MG63 (cell line): Measurements from ENCODE around the gene LCN2. TPM values are rescaled to one million over a fixed set of nuclear protein-coding genes. Genes with fewer than 3 reads are reported as not detected.
A peak's percentile ranks its signal among the peaks of the same experiment; 100 is the strongest.
"Not testable (repeated sequence)": the region's sequence is repeated elsewhere in the genome, so short reads cannot be mapped to it uniquely, and the experiment has no call there.

Experiments used
- DNase-seq: peaks from one replicate; pipeline ENCODE4 v3.0.0-alpha.2; 2020
- H3K27me3 ChIP-seq: fragments of 250-450 bp; sonication (Bioruptor Pico); 2 replicates; pipeline ENCODE4 v1.5.1; 2020; ENCODE audit warnings: mild to moderate bottlenecking, moderate library complexity
- H3K36me3 ChIP-seq: fragments of 250-450 bp; sonication (Bioruptor Pico); 2 replicates; pipeline ENCODE4 v1.5.1; 2020; ENCODE audit warnings: mild to moderate bottlenecking, moderate library complexity
- H3K4me3 ChIP-seq: fragments of 250-450 bp; sonication (Bioruptor Pico); 2 replicates; pipeline ENCODE4 v1.5.1; 2020; ENCODE audit warnings: mild to moderate bottlenecking, moderate library complexity
- H3K9me3 ChIP-seq: fragments of 250-450 bp; sonication (Bioruptor Pico); 2 replicates; pipeline ENCODE4 v1.5.1; 2020; ENCODE audit warnings: mild to moderate bottlenecking, moderate library complexity
- total RNA-seq: library from RNA; depleted of rRNA; stranded (reverse); fragments of >200 nt; shearing (Covaris generic); gene quantifications from 2 replicates; pipeline ENCODE4 v1.2.3, GENCODE V29; 2014; ENCODE audit warnings: low replicate concordance

Gene LCN2
- total RNA-seq, 1 experiment from 2014 or later = not detected

DNA sequence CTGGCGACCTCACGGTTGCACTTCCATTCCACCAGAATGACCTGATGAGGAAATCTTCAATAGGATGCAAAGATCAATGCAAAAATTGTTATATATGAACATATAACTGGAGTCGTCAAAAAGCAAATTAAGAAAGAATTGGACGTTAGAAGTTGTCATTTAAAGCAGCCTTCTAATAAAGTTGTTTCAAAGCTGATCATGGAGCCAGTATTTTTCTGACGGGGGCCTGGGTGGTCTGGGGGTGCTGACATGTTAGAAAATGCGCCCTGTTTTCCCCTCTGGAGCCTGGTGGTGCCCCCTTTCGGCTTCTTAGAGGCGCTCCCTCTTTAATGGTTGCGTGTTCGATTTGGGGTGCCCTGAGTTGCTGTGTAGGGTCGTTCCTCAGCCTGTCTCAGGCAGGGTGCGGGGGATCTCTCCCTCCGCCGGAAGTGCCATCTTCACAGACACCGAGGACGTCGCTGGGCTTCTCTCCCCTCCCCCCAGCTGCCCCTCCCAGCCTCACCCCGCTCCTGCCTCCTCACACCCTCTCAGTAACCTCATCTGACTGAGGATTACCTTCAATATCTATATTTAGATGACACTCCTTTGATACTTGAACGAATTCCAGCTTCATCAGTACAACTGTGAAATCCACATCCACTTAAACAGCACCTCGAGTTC lies 40.1 kb upstream of the LCN2 start:
- no peak for DNase-seq
- no peaks in the 10 kb centered on the region for H3K27me3 ChIP-seq
- H3K9me3 ChIP-seq = no peaks in the 10 kb centered on the region

DNA sequence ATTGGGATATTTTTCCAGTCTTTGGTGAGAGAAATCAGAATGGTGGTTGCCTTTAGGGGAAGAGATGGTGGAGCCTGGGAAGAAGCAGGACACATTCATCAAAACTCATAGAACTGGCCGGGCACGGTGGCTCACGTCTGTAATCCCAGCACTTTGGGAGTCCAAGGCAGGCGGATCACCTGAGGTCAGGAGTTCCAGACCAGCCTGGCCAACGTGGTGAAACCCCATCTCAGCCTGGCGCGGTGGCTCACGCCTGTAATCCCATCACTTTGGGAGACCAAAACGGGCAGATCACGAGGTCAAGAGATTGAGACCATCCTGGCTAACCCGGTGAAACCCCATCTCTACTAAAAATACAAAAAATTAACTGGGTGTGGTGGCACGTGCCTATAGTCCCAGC lies 37.5 kb upstream of the LCN2 start:
- H3K36me3 ChIP-seq, H3K9me3 ChIP-seq, H3K4me3 ChIP-seq, H3K27me3 ChIP-seq, DNase-seq: not testable (repeated sequence)

More for the DNA sequence above, 40.1 kb upstream of the LCN2 start:
- peaks cover 17% of the 10 kb centered on the region for H3K36me3 ChIP-seq
- H3K4me3 ChIP-seq = no peak overlapping the region

GRCh38 chr9:128113526-128114325 lies 35.5 kb upstream of the LCN2 start:
- H3K9me3 ChIP-seq = no peaks in the 10 kb centered on the region
- H3K36me3 ChIP-seq = peaks cover 4% of the 10 kb centered on the region
- no peaks in the 10 kb centered on the region for H3K27me3 ChIP-seq
- no peak overlapping the region for H3K4me3 ChIP-seq
- no peak for DNase-seq

DNA sequence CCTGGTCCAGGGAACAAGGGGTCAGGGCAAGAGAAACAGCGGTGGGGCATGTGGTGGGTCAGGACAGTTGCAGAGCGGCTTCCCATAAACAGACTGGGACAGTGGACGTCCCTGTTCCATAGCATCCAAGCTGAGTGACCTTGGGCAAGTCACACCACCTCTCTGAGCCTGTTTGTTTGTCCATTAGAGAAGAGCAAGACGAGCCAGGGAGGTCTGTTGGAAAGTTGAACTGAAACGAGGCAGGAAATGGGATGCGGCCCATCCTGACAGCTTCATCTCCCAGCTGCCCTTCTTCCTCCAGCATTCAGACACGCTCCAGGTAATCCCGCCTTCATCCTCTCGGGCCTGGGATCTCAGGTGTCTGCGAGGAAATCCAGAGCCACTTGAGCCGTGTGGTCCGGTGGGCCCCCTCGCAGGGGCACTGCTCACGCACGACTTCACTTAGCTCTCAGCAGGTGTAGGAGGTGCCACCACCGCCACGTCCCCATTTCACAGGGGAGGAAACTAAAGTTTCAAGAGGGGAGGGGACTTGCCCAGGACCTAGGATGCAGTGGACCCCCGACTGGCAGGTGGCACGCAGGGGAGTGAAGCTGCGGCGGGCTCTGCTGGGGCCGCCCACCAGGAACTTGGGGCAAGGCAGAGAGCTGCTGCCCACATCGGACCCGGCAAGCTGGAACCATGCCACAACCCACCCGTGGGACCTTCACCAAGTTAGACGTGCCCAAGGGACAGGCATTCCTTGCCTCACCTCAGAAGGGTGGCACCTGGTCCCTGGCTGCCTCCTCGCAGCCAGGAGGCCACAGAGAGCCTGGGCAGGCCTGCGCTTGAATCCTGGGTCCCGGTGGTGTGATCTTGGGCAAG lies 34.7 kb upstream of the LCN2 start:
- Histone ChIP-seq H3K9me3 (no peaks in the 10 kb centered on the region), H3K4me3 (no peak overlapping the region), H3K27me3 (no peaks in the 10 kb centered on the region), H3K36me3 (peaks cover 4% of the 10 kb centered on the region)
- DNase-seq = no peak

DNA sequence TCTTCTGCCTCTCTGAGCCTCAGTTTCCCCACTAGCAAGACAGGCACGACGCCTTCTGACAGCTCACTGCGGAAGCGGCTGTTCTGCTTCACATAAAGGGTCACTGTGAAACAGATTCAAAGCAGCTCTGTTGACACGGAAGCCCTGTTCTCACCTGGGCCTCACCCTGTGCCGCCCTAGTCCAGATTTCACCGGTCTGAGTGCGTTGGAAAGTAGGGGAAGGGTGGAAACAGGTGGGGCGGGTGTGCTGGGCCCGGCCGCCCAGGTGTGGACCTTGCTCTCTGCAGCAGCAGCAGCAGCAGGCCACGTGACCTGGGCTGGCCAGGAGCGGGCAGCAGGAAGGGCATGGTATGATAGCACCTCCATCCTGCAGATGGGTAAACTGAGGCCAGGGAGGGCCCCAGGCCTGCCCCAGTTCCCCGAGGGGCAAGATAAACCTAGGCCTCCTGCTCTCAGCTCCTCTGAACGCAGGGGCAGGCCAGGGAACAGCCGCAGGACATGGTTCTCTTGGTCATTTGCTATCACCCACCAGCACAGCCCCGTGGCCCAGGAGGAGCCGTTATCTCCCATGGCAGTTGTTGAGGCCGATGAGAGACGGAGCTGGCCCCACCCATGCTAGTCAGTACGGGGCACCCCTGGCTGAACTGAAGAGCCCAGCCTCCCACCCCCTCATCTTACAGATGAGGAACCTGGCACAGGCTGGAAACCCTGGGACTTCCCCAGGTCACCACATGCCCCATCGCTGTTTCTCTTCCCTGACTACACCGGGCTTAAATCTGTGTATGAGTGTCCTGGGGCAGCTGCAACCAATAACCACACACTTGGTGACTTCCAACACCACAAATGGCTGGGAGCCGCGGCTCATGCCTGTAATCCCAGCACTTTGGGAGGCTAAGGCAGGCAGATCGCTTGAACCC lies 33.8 kb upstream of the LCN2 start:
- Histone ChIP-seq H3K9me3 (no peaks in the 10 kb centered on the region), H3K36me3 (peaks cover 4% of the 10 kb centered on the region), H3K4me3 (no peak overlapping the region), H3K27me3 (no peaks in the 10 kb centered on the region)
- DNase-seq = no peak

DNA sequence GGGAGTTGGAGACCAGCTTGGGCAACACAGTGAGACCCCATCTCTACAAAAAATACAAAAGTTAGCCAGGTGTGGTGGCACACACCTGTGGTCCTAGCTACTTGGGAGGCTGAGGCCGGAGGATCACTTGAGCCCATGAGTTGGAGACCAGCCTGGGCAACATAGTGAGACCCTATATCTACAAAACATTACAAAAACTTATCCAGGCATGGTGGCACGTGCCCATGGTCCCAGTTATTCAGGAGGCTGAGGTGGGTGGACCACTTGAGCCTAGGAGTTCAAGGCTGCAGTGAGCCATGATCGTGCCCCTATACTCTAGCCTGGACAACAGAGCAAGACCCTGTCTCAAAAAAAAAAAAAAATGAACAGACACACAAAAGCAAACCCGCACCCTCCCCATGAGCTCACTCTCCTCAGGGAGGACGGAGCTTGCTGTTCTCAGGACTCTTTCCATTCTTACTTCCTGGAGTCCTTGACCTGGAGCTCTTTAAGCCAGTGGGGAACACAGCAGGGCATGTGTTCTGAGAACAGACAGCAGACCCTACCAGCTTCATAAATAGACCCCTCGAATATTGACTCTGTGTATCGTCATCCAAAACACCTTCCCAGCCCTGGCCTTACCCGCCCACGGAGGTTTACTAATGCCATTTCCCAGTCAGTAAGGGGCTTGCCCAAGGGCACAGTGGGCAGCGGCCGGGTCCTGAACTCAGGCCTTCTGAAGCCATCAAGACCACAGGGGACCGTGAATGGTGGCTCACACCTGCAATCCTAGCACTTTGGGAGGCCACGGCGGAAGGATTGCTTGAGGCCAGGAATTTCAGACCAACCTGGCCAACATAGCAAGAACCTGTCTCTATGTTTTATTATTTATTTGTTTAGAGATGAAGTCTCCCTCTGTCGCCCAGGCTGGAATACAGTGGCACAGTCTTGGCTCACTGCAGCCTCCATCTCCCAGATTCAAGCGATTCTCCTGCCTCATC lies 32.9 kb upstream of the LCN2 start:
- no peak for DNase-seq
- H3K9me3 ChIP-seq = no peaks in the 10 kb centered on the region

GRCh38 chr9:128117613-128118471 lies 31.4 kb upstream of the LCN2 start:
- Histone ChIP-seq H3K4me3 (no peak overlapping the region), H3K9me3 (no peaks in the 10 kb centered on the region)

More for the DNA sequence above, 32.9 kb upstream of the LCN2 start:
- Histone ChIP-seq H3K27me3 (no peaks in the 10 kb centered on the region), H3K4me3 (no peak overlapping the region), H3K36me3 (peaks cover 4% of the 10 kb centered on the region)

GRCh38 chr9:128118472-128118857 lies 30.8 kb upstream of the LCN2 start:
- Histone ChIP-seq H3K27me3 (no peaks in the 10 kb centered on the region), H3K9me3 (no peaks in the 10 kb centered on the region), H3K36me3 (peaks cover under 1% of the 10 kb centered on the region), H3K4me3 (no peak overlapping the region)
- no peak for DNase-seq

More at GRCh38 chr9:128117613-128118471, 31.4 kb upstream of the LCN2 start:
- Histone ChIP-seq H3K36me3 (peaks cover 4% of the 10 kb centered on the region), H3K27me3 (no peaks in the 10 kb centered on the region)
- peak; percentile 79 for DNase-seq

- DNase-seq = no peak
- no peaks in the 10 kb centered on the region for H3K27me3 ChIP-seq
- H3K36me3 ChIP-seq = peaks cover 2% of the 10 kb centered on the region
- H3K9me3 ChIP-seq = no peaks in the 10 kb centered on the region
- H3K4me3 ChIP-seq = no peak overlapping the region
Measured at GRCh38 chr9:128118971-128119665, 30.1 kb upstream of the LCN2 start.

- Histone ChIP-seq H3K9me3 (no peaks in the 10 kb centered on the region), H3K4me3 (no peak overlapping the region), H3K27me3 (no peaks in the 10 kb centered on the region), H3K36me3 (peaks cover 10% of the 10 kb centered on the region)
- DNase-seq = no peak
Measured at GRCh38 chr9:128120061-128120740, 29.1 kb upstream of the LCN2 start.

- DNase-seq = no peak
- Histone ChIP-seq H3K27me3 (no peaks in the 10 kb centered on the region), H3K36me3 (peaks cover 17% of the 10 kb centered on the region), H3K4me3 (no peak overlapping the region), H3K9me3 (no peaks in the 10 kb centered on the region)
Measured at GRCh38 chr9:128120741-128121465, 28.4 kb upstream of the LCN2 start.

GRCh38 chr9:128121466-128121810 lies 27.8 kb upstream of the LCN2 start:
- H3K27me3 ChIP-seq = no peaks in the 10 kb centered on the region
- H3K4me3 ChIP-seq = no peak overlapping the region
- no peaks in the 10 kb centered on the region for H3K9me3 ChIP-seq
- no peak for DNase-seq
- H3K36me3 ChIP-seq = peaks cover 17% of the 10 kb centered on the region
